Mesenteric fat pad (tissue), 1 donor: Measurements from ENCODE around the gene STYX. TPM values are rescaled to one million over a fixed set of nuclear protein-coding genes. Genes with fewer than 3 reads are reported as not detected.
"Not testable (repeated sequence)": the region's sequence is repeated elsewhere in the genome, so short reads cannot be mapped to it uniquely, and the experiment has no call there.

Experiments used
- DNase-seq: peaks from one replicate; pipeline ENCODE4 v3.0.0-alpha.2; 2020; ENCODE audit warnings: low spot score
- total RNA-seq: library from RNA; stranded (reverse); fragmentation: NEBNext Ultra II Directional; extraction: Animal tissue kit (Norgen Biotek cat#: 25700); gene quantifications from one replicate; pipeline ENCODE4 v1.2.1, GENCODE V29; 2021
- donor health status: DM: yes; HTN: yes; CAD: no.

The STYX gene
- total RNA-seq, 1 donor from 2014 or later: 13.9 TPM

DNA sequence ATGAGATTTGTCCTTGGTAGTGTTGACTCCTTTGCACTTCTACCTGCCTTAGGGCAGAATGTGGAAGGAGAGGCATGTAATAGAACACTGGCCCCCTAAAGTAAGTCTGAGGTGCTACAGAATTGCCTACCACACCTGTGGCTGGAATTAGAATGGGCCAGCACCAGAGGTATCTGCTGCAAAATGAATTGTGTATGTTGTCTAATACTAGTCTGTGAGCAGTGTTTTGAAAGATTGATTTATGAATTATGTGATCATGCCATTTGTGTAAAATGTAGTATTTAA lies 5.7 kb upstream of the STYX start:
- no peak for DNase-seq

GRCh38 chr14:52727509-52727908 lies 2.5 kb upstream of the STYX start:
- not testable (repeated sequence) for DNase-seq

DNA sequence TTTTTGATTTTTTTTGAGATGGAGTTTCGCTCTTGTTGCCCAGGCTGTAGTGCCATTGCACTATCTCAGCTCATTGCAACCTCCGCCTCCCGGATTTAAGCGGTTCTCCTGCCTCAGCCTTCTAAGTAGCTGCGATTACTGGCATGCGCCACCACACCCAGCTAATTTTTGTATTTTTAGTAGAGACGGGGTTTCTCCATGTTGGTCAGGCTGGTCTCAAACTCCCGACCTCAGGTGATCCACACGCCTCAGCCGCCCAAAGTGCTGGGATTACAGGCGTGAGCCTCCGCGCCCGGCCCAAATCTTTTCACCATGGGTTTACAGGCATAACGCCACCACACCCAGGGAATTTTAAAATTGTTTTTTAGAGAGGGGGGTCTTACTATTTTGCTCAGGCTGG lies 931 bp upstream of the STYX start:
- DNase-seq: not testable (repeated sequence)

DNA sequence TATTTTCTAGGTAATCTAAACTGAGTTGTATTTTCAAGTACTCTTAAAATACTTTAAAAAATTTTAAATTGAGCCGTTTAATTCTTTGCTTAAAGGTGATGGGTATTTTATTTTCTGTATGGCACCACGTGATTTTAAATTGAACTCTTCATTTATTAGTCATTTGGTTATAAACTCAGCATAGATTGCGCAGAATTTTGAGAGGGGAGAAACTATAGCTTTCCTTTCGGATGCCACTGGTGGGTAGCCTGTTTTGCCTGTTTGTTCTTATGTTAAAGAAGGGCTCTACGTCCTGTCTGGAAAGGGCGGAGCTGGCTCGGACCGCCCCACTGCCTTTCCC lies 411 bp upstream of the STYX start:
- no peak for DNase-seq

DNA sequence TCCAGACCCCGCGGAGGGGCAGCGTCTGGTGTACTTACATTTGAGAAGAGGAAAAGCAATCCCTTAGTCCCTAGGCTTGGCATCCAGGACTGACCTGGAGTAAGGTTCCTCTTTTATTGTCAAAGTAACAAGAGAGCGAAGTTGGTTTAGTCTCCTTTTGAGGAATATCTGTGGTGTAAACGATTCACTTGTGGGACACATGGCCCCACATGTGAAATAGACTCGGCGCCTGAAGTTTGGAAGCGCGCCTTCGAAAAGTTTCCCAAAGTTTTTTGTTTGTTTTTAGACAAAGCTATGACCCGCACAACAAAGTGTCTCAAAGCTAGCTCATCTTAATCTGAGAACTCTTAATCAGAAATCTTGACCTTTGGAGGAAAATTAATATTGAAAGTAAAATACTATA lies 744 bp downstream of the STYX start:
- DNase-seq: no peak

DNA sequence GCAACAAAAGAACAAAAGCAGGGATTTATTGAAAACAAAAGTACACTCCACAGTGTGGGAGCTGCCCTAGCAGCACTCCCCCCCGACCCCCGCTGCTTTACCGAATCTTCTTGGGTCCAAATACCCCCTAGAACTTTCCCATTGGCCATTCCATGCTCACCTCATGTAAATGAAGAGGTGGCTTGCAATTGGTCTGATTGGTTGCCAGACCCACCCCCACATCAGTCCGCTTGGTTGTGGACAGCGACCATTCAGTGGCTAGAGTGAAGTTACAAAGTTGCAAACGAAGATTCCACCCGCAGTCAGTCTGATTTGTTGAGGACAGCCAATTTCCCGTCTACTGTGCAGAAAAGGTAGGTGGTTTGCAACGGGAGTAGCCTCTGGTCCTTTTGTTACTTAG lies 3.9 kb downstream of the STYX start:
- no peak for DNase-seq

- DNase-seq: no peak
Measured at GRCh38 chr14:52735921-52736489, 6.0 kb downstream of the STYX start.

- no peak for DNase-seq
Measured at GRCh38 chr14:52738409-52738808, 8.4 kb downstream of the STYX start.

- DNase-seq: no peak
Measured at GRCh38 chr14:52740751-52741150, 10.8 kb downstream of the STYX start.

DNA sequence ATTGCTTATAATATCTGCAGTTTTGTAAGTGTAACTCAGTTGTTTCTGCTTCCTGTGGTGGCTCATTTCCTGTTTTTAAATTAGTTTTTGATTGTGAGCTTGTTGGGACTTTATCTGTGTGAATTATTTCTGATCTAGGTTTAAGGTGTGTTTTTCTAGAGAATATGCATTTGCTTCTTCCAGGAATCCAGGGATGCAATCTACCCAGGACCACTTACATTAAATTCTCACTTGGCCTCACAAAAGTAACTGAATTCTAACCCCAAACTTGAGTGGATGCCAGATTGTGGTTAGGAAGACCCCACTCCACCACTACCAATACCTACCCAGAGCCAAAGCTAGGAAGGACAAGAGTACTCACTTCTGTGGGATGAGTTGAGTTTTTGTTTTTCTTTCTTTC lies 11.9 kb downstream of the STYX start:
- DNase-seq: no peak

DNA sequence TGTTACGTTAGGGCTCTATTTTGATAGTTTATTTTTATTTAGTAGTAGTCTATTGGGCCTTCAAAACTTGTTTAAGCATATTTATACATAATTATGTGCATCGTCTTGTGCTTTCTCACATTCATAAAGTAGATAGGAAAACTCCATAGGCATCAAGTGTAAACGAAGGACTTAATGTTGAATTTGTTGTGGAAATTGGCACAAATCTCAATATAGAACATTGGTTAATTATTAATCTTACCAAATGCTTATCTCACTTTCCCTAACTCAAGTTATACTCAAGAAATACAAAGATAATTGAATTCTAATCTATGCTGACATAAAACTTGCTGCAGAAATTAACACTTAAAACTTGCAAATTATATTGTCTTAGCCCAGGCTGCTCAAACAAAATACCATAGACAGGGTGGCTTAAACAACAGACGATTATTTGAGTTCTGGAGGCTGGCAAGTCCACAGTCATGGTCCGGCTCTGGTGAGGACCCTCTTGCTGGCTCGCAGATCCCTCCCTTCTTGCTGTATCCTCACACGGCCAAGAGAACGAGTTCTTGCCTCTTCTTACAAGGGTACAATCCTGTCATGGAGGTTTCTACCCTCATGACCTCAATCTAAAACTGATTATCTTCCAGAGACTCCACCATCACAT lies 18.8 kb downstream of the STYX start:
- no peak for DNase-seq

- DNase-seq: no peak
Measured at GRCh38 chr14:52755607-52756316, 25.8 kb downstream of the STYX start.

- DNase-seq: no peak
Measured at GRCh38 chr14:52759145-52759544, 29.2 kb downstream of the STYX start.

GRCh38 chr14:52762923-52763322 lies 33.0 kb downstream of the STYX start:
- DNase-seq: not testable (repeated sequence)

- DNase-seq: no peak
Measured at GRCh38 chr14:52767058-52767833, 37.3 kb downstream of the STYX start.

GRCh38 chr14:52769887-52770286 lies 39.9 kb downstream of the STYX start:
- DNase-seq: no peak

DNA sequence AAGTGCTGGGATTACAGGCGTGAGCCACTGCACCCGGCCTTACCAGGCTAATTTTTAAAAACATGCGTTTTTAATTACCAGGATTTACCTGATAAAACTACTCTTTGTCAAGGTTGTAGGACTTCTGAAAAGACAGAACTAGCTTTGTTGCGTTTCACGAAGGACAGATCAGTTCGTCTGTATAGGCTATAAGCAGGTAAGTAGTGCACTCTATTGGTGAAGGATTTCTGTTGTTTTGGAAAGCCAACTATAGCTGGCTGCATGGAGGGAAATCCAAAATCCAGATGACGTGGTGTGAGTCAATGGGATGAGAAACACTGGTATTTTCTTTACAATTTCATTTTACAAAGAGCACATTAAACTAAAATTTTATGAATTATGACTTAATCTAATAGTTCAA lies 46.9 kb downstream of the STYX start:
- DNase-seq: no peak

DNA sequence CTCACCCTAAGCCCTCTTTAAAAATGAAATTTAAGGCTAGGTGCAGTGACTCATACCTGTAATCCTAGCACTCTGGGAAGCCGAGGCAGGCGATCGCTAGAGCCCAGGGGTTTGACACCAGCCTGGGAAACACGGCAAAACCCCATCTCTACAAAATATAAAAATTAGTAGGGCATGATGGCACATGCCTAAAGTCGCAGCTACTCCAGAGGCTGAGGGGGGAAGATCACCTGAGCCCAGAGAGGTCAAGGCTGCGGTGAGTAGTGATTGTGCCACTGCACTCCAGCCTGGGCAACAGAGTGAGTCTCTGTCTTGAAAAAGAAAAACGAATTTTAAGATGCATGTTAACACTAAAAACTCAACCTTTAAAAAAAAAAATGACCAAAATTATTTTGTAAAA lies 48.7 kb downstream of the STYX start:
- DNase-seq: no peak

DNA sequence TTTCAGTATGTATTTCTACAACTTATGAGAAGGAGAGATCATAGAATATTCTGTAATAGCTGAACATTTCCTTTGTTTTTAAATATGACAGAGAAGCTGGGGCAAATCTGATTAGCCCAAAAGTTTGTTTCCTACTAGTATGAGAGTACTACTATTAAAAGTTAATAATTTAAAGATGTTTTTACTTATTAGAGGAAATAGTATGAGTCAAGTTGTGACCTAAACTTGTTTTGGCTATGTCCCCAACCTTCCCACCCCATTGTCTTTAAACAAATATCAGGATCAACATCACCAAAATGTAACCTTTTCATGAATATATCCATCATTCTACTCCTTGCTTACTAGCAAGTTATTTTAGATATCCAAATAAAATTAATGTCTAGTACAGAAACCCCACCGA lies 50.9 kb downstream of the STYX start:
- DNase-seq: no peak

DNA sequence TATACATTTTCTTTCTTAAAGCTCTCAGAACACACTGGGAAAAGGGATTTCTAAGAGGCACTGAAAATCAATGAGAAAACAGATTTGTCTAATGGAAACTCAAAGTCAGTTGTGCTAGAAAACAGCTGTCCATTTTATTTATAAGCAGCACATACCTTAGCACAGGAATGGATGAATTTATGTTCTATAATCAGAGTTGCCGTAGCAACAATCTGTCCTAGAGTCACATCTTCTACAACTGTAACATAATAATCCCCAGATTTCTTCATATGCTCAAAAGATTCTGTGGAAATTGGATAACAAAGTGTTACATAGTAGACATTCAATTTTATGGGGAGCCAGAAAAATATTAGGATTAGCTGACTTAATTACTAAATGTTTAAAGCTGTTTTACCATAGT lies 51.7 kb downstream of the STYX start:
- no peak for DNase-seq

DNA sequence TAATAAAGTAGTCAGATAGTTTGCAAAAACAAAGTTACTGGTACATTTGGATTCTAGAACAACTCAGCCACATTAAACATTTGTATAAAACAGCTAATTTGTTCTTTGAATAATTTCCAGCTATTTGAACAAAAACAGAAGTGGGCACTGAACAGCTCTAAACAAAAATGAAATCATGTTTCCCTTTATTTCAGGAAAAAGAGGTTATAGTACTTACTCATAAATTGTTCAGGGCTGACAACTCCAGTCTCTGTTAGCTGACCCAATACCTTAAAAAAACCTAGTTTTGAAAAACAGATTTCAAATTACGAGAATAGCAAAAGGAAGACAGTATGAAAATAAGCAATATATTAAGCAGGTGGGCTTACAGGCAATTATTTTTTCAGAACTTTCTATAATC lies 53.2 kb downstream of the STYX start:
- no peak for DNase-seq

- no peak for DNase-seq
Measured at GRCh38 chr14:52786887-52787286, 56.9 kb downstream of the STYX start.
